AG10803 (cell line): ENCODE results near the gene GABRA5.
A peak's percentile ranks its signal among the peaks of the same experiment; 100 is the strongest.
"Not testable (repeated sequence)": the region's sequence is repeated elsewhere in the genome, so short reads cannot be mapped to it uniquely, and the experiment has no call there.

Experiments
- DNase-seq: peaks from one replicate; pipeline ENCODE4 v3.0.0; 2010; ENCODE audit warnings: low read depth
- H3K4me3 ChIP-seq: 2 replicates; pipeline ENCODE4 v1.5.1; 2011; ENCODE audit warnings: mild to moderate bottlenecking, low read length, control low read depth
- CTCF ChIP-seq: conservative IDR thresholded peaks from 2 replicates; pipeline ENCODE4 v1.5.1; 2011; ENCODE audit warnings: mild to moderate bottlenecking, low read length, control low read depth, inconsistent platforms

GABRA5 gene

DNA sequence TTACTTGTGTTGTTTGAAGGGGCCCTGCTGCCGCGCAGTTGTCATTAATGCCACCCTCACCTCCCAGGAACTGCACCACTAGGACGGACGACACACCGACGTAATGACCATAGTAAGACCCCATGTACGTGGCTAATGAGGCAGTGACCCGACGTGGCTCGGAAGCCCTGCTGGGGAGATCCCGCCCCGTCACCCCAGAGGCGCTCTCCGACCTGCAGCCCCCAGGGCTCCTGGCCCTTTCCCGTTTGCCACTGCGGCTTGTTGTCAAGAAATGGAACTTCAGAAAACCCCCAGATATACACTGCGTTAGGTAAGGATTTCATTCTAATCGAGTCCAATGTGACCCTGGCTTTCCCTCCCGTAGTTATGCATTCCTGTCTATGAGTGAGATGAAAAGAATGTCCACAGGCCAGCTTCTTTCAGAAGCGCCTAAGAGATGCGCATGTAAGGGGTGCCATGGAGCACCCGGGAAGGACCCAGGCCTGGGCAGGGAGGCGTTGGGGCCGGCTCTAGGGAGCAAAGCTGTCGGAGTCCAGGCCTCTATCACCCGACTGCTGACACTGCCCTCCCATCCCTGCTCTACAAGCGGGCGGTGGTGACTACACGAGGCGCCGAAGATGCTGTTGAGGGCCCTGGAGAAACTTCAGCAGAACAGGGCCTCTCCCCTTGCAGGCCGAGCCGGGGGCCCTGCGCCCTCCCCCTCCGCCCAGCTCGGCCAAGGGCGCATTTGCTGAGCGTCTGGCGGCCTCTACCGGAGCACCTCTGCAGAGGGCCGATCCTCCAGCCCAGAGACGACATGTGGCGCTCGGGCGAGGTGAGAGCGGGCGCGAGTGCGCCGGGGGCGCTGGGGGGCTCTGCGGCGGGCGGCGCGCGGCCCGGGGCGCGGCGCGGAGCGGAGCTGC, at the start of gene GABRA5:
Gene GABRA5, plus strand, starts transcription at position 765 of the 902 bp plus-strand sequence. CDS start 2,187 bp downstream, outside the sequence.
- H3K4me3 ChIP-seq = peak within 1 kb of the TSS; percentile 44
- DNase-seq = peak; percentile 62
- peak; percentile 28 for TF ChIP-seq CTCF

GRCh38 chr15:26831191-26831590, 35.7 kb upstream of the GABRA5 start:
- DNase-seq, H3K4me3 ChIP-seq: not testable (repeated sequence)

DNA sequence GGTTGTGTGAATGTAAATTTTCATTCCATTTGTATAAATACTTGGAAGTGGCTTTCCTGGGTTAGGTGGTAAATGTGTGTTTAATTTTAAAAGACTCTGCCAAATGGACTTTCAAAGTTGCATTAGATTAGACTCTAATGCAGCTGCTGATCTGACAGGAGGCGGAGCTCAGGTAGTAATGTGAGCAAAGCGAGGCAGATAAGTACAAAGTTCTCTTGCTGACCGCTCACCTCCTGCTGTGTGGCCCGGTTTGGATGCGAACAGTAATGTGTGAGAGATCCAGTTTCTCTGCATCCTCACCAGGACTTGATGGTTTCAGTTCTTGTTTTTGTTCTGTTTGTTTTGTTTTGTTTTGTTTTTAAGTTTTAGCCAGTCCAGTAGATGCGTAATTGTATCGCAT, 34.9 kb upstream of the GABRA5 start:
- H3K4me3 ChIP-seq = no peak overlapping the region
- no peak for TF ChIP-seq CTCF
- no peak for DNase-seq

DNA sequence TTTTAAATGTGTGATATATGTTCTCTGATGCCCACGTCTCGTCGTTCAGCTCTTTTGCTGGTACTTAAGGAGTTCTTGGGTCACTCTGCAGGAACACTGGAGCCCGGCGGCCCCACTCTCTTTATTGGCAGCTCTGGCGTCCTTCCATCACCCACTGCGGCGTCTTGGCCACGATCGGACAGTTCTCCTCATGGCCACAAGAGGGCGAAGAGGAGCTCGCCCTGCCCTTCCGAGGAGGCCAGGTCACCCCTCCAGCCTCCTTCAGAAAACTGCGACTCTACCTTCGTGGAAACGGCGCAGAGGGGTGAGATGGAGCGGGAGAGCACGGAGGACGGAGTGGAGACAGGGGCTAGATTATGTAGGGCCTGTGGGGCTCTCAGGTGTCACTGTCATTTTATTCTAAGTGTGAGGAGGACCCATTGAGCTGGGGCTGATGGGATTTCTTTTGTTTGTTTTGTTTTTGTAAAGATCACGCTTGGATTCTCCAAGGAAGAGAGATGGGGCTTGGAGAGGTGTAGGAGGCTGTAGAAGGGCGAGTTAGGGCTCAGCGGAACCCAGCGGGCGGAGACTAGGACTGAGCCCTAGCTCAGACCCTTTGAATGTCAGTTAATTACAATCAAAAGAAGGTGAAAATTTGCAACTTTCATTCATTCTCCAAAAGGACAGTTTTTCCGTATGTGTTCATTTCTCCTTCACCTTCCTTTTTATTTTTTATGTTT, 28.0 kb upstream of the GABRA5 start:
- peak; percentile 5 for DNase-seq
- H3K4me3 ChIP-seq = peak overlapping the region; percentile 18; the same call in 1 of the 2 replicates
- peak; percentile 72 for TF ChIP-seq CTCF

- TF ChIP-seq CTCF = no peak
- no peak overlapping the region for H3K4me3 ChIP-seq
- DNase-seq = no peak
These were observed 25.3 kb upstream of the GABRA5 start for GRCh38 chr15:26841514-26841913.

- no peak for DNase-seq
- no peak overlapping the region for H3K4me3 ChIP-seq
- no peak for TF ChIP-seq CTCF
These were observed 24.9 kb upstream of the GABRA5 start for GRCh38 chr15:26841941-26842340.

- DNase-seq = no peak
- TF ChIP-seq CTCF = no peak
- no peak overlapping the region for H3K4me3 ChIP-seq
These were observed 24.5 kb upstream of the GABRA5 start for GRCh38 chr15:26842391-26842790.
